HEK293 (cell line): ENCODE results near the gene GRM4.

Source experiments
- CTCF ChIA-PET: fragments of 350-600 bp; formaldehyde crosslinking; extraction: SDS; loops from one replicate; lab custom pipeline; 2021; ENCODE audit warnings: antibody characterized with exemption; lab: Yijun Ruan, JAX
- POLR2A ChIA-PET: fragments of 300-600 bp; formaldehyde crosslinking; extraction: SDS; loops from one replicate; lab custom pipeline; 2020; ENCODE audit warnings: antibody characterized with exemption, inconsistent platforms; lab: Yijun Ruan, JAX
- H3K27ac ChIP-seq: fragments of 200-500 bp; sonication (Bioruptor generic); 2 replicates; pipeline ENCODE4 v1.5.1; 2014; ENCODE audit warnings: low read depth, low read length, control low read depth, inconsistent platforms; ENCODE audit errors: extremely low read depth
- H3K36me3 ChIP-seq, 2 experiments: fragments of 200-500 bp in 1 of 2; sonication (Bioruptor generic) in 1 of 2; 1 replicate in 1 of 2; 2 replicates in 1 of 2; pipeline ENCODE4 v1.5.1; 2014 to 2017; ENCODE audit warnings: inconsistent platforms in 2 of 2, low read length in 2 of 2; ENCODE audit not compliant: control insufficient read depth in 2 of 2, insufficient read depth in 1 of 2
- H3K4me1 ChIP-seq: fragments of 200-500 bp; sonication (Bioruptor generic); 2 replicates; pipeline ENCODE4 v1.5.1; 2014; ENCODE audit warnings: mild to moderate bottlenecking, low read length, inconsistent platforms; ENCODE audit not compliant: control insufficient read depth, insufficient read depth
- H3K4me3 ChIP-seq: 2 replicates; pipeline ENCODE4 v1.5.1; 2011; ENCODE audit warnings: low read depth, mild to moderate bottlenecking, control low read depth, low read length, moderate library complexity
- H3K9me3 ChIP-seq: fragments of 200-500 bp; sonication (Bioruptor generic); 2 replicates; pipeline ENCODE4 v1.5.1; 2014; ENCODE audit warnings: low read depth, low read length, inconsistent platforms; ENCODE audit not compliant: control insufficient read depth, insufficient read depth
- EGR2 ChIP-seq: fragments of 450-650 bp; formaldehyde crosslinking; IDR thresholded peaks from 2 replicates; pipeline ENCODE4 v1.5.1; 2016; ENCODE audit warnings: low read depth, missing biosample characterization, missing genetic modification characterization
- MEIS1 ChIP-seq: sonication (generic); formaldehyde crosslinking; IDR thresholded peaks from 2 replicates; pipeline ENCODE4 v1.8.1; 2022; ENCODE audit warnings: missing genetic modification reagents, mild to moderate bottlenecking, borderline replicate concordance
- ZBTB1 ChIP-seq: fragments of 450-650 bp; formaldehyde crosslinking; IDR thresholded peaks from 2 replicates; pipeline ENCODE4 v1.5.1; 2016; ENCODE audit warnings: missing biosample characterization, missing genetic modification characterization
- ZBTB48 ChIP-seq: fragments of 450-650 bp; formaldehyde crosslinking; IDR thresholded peaks from 2 replicates; pipeline ENCODE4 v1.5.1; 2016; ENCODE audit warnings: missing biosample characterization, missing genetic modification characterization
- ZBTB8A ChIP-seq: fragments of 450-650 bp; formaldehyde crosslinking; IDR thresholded peaks from 2 replicates; pipeline ENCODE4 v1.5.1; 2016; ENCODE audit warnings: missing biosample characterization, missing genetic modification characterization
- ZIC2 ChIP-seq: fragments of 450-650 bp; formaldehyde crosslinking; IDR thresholded peaks from 2 replicates; pipeline ENCODE4 v1.5.1; 2016; ENCODE audit warnings: missing biosample characterization, missing genetic modification characterization
- ZNF132 ChIP-seq: fragments of 450-650 bp; formaldehyde crosslinking; IDR thresholded peaks from 2 replicates; pipeline ENCODE4 v1.5.1; 2017; ENCODE audit warnings: missing biosample characterization, missing genetic modification characterization, borderline replicate concordance
- ZNF133 ChIP-seq: fragments of 450-650 bp; formaldehyde crosslinking; IDR thresholded peaks from 2 replicates; pipeline ENCODE4 v1.5.1; 2016; ENCODE audit warnings: missing biosample characterization, missing genetic modification characterization
- ZNF274 ChIP-seq, 2 experiments: fragments of 200-500 bp in 1 of 2; fragments of 450-650 bp in 1 of 2; sonication (Bioruptor generic) in 1 of 2; formaldehyde crosslinking in 1 of 2; IDR thresholded peaks; 2 replicates each; pipeline versions ENCODE4 v1.5.1 to v1.6.1; 2014 to 2016; ENCODE audit warnings: borderline replicate concordance in 1 of 2, inconsistent platforms in 1 of 2, low read length in 1 of 2, missing biosample characterization in 1 of 2, missing genetic modification characterization in 1 of 2
- ZNF433 ChIP-seq: fragments of 450-650 bp; formaldehyde crosslinking; IDR thresholded peaks from 2 replicates; pipeline ENCODE4 v1.5.1; 2016; ENCODE audit warnings: missing biosample characterization, missing genetic modification characterization, low read depth
- ZNF501 ChIP-seq: fragments of 450-650 bp; formaldehyde crosslinking; IDR thresholded peaks from 2 replicates; pipeline ENCODE4 v1.5.1; 2016; ENCODE audit warnings: missing biosample characterization, missing genetic modification characterization
- ZNF560 ChIP-seq: fragments of 450-650 bp; formaldehyde crosslinking; IDR thresholded peaks from 2 replicates; pipeline ENCODE4 v1.5.1; 2017; ENCODE audit warnings: missing biosample characterization, missing genetic modification characterization, borderline replicate concordance
- ZNF600 ChIP-seq: fragments of 450-650 bp; formaldehyde crosslinking; IDR thresholded peaks from 2 replicates; pipeline ENCODE4 v1.5.1; 2016; ENCODE audit warnings: missing biosample characterization, missing genetic modification characterization
- ZNF623 ChIP-seq: fragments of 450-650 bp; formaldehyde crosslinking; IDR thresholded peaks from 2 replicates; pipeline ENCODE4 v1.5.1; 2016; ENCODE audit warnings: missing biosample characterization, missing genetic modification characterization
- ZNF624 ChIP-seq: fragments of 450-650 bp; formaldehyde crosslinking; IDR thresholded peaks from 2 replicates; pipeline ENCODE4 v1.5.1; 2017; ENCODE audit warnings: missing biosample characterization, missing genetic modification characterization
- ZNF664 ChIP-seq: fragments of 450-650 bp; formaldehyde crosslinking; IDR thresholded peaks from 2 replicates; pipeline ENCODE4 v1.5.1; 2016; ENCODE audit warnings: missing biosample characterization, missing genetic modification characterization
- ZNF670 ChIP-seq: fragments of 450-650 bp; formaldehyde crosslinking; IDR thresholded peaks from 2 replicates; pipeline ENCODE4 v1.5.1; 2016; ENCODE audit warnings: missing biosample characterization, missing genetic modification characterization, low read depth
- TF ChIP-seq, protein P1 (sequence below): fragments of 450-650 bp; formaldehyde crosslinking; IDR thresholded peaks from 2 replicates; pipeline ENCODE4 v1.5.1; 2016; ENCODE audit warnings: missing biosample characterization, missing genetic modification characterization
- TF ChIP-seq, protein P2 (sequence below): fragments of 450-650 bp; formaldehyde crosslinking; IDR thresholded peaks from 2 replicates; pipeline ENCODE4 v1.5.1; 2016; ENCODE audit warnings: missing biosample characterization, missing genetic modification characterization
- TF ChIP-seq, protein P3 (sequence below): fragments of 450-650 bp; formaldehyde crosslinking; IDR thresholded peaks from 2 replicates; pipeline ENCODE4 v1.5.1; 2016; ENCODE audit warnings: missing biosample characterization, missing genetic modification characterization, low read depth

The GRM4 gene

DNA sequence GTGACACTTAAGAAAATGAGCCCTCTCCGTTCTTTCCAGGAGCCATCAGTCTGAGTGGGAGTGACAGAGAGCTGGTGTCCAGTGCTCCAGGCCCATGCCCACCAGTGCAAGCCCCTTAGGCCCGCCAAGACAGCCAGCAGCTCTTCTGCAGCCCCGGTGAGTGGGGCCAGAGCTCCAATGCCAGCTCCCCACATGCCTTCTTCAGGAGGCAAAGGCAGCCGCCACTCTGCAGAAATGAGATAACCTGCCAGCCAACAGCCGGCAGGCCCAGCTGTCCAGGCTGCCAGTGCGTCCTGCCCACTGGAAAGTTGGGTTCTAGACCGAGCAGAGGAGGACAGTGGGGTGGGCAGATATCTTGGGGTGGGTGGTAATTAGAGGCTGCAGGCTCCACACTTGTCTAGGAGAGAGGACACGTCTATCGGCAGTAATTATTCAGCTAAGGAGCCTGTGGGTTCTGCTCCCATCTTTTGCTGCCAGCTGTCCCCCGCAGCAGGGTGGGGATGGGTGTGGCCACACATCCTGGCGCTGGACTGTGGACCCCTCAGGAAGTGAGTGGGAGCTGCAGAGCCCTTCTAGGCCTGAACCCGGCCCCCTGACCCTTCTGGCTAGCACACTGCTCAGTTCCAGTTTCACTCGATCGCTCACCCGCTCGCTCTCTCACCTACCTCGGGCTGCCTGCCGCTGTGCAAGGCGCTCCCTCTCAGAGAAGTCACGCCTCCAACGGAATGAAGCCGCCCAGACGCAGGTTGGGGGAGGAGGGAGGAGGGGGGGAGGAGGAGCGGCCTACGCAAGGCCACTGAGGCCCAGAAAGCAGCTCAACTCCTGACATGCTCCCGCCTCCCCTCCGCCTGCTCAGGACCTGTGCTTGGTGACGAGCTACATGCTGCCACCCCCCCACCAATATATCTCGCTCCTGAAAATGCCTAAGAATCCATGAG lies 3.6 kb downstream of the GRM4 start:
- H3K36me3 ChIP-seq: no peaks in the 10 kb centered on the region
- peaks cover 11% of the 10 kb centered on the region for H3K4me1 ChIP-seq
- H3K4me3 ChIP-seq: no peak overlapping the region
- TF ChIP-seq, protein P1, sequence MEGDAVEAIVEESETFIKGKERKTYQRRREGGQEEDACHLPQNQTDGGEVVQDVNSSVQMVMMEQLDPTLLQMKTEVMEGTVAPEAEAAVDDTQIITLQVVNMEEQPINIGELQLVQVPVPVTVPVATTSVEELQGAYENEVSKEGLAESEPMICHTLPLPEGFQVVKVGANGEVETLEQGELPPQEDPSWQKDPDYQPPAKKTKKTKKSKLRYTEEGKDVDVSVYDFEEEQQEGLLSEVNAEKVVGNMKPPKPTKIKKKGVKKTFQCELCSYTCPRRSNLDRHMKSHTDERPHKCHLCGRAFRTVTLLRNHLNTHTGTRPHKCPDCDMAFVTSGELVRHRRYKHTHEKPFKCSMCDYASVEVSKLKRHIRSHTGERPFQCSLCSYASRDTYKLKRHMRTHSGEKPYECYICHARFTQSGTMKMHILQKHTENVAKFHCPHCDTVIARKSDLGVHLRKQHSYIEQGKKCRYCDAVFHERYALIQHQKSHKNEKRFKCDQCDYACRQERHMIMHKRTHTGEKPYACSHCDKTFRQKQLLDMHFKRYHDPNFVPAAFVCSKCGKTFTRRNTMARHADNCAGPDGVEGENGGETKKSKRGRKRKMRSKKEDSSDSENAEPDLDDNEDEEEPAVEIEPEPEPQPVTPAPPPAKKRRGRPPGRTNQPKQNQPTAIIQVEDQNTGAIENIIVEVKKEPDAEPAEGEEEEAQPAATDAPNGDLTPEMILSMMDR (tag by site-specific recombination): no peak
- TF ChIP-seq, protein P2, sequence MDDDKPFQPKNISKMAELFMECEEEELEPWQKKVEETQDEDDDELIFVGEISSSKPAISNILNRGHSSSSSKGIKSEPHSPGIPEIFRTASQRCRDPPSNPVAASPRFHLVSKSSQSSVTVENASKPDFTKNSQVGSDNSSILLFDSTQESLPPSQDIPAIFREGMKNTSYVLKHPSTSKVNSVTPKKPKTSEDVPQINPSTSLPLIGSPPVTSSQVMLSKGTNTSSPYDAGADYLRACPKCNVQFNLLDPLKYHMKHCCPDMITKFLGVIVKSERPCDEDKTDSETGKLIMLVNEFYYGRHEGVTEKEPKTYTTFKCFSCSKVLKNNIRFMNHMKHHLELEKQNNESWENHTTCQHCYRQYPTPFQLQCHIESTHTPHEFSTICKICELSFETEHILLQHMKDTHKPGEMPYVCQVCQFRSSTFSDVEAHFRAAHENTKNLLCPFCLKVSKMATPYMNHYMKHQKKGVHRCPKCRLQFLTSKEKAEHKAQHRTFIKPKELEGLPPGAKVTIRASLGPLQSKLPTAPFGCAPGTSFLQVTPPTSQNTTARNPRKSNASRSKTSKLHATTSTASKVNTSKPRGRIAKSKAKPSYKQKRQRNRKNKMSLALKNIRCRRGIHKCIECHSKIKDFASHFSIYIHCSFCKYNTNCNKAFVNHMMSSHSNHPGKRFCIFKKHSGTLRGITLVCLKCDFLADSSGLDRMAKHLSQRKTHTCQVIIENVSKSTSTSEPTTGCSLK: no peak
- TF ChIP-seq ZNF501: no peak
- no peak for TF ChIP-seq ZNF664 (tag by site-specific recombination)
- TF ChIP-seq EGR2 (tag by site-specific recombination): peak; percentile 64; the same call in 1 of the 2 replicates
- TF ChIP-seq, all 188 proteins: peak for 1
- POLR2A ChIA-PET: no interaction called here
- Histone ChIP-seq H3K27ac (no peak overlapping the region), H3K9me3 (no peaks in the 10 kb centered on the region)
- CTCF ChIA-PET: interaction anchor here (0.5 to 2.9 kb wide), 7 partner anchors 11 to 709 kb away, joined by 3 to 15 read pairs (median 4); partner anchors contain the start of gene IP6K3

DNA sequence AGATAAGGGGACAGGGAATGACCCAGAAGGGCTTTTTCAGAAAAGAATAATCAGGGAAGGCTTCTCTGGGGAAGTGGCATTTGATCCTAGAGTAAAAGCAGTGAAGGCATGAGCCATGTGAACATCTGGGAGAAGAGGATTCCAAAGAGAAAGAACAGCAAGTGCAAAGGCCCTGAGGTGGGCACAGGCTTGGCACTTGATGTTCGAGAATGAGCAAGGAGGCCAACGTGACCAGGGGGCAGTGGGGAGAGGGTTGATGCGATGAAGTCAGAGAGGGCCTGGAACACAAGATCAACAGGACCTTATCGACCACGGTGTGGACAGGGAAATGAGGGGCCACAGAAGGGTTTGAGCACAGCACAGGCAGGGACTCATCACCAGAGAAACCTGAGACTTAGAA lies 5.8 kb downstream of the GRM4 start:
- TF ChIP-seq ZNF274 (IDR thresholded peaks at IDR 0.05; ENCODE audit: low read length): no peak
- no peak for TF ChIP-seq ZNF274 (tag by site-specific recombination; IDR thresholded peaks at IDR 0.05; ENCODE audit: borderline replicate concordance)
- peak; percentile 94 for TF ChIP-seq ZNF623 (tag by site-specific recombination)
- ChIA-PET POLR2A (no interaction called here), CTCF (interaction anchor here (1.2 kb wide), 1 partner anchor 23 kb away, joined by 3 read pairs; no protein-coding TSS in a partner anchor)
- H3K27ac ChIP-seq: no peak overlapping the region
- peaks cover 11% of the 10 kb centered on the region for H3K4me1 ChIP-seq
- H3K9me3 ChIP-seq: no peaks in the 10 kb centered on the region
- H3K4me3 ChIP-seq: no peak overlapping the region
- H3K36me3 ChIP-seq: no peaks in the 10 kb centered on the region

DNA sequence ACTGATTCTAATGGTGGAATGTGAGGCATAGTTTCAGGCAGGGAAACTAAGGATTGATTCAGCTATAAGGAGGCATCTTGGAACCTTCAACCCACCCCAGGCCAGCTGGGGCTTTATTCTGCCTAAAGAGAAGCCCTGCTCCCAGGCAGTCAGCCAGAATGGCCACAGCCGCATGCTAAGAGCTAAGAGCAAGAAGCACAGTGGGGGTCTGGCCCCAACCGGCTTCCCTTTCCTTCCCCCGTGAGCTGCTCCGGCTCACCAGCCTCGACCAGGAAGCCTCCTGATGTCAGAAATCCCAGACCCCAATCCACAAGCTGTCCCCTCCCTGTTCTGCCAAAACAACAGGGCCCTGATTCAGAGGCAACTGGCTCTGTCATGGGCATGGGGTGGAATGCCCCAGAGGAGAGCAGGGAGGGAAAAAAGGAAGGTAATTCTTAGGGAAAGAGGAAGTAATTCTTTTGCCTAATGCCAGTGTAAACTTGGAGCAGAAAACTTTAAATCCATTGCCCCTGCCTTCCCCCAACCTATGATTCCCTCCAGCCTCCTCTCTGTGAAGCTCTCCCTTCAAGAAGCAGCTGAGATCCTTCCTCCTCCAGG lies 6.9 kb downstream of the GRM4 start:
- Histone ChIP-seq H3K9me3 (no peaks in the 10 kb centered on the region), H3K27ac (no peak overlapping the region), H3K4me1 (peaks cover 4% of the 10 kb centered on the region), H3K36me3 (no peaks in the 10 kb centered on the region), H3K4me3 (no peak overlapping the region)
- ChIA-PET POLR2A (no interaction called here), CTCF (interaction anchor here (0.6 kb wide), 1 partner anchor 16 kb away, joined by 3 read pairs; no protein-coding TSS in a partner anchor)
- TF ChIP-seq ZNF600 (tag by site-specific recombination): no peak
- peak; percentile 73 for TF ChIP-seq ZIC2 (tag by site-specific recombination)

DNA sequence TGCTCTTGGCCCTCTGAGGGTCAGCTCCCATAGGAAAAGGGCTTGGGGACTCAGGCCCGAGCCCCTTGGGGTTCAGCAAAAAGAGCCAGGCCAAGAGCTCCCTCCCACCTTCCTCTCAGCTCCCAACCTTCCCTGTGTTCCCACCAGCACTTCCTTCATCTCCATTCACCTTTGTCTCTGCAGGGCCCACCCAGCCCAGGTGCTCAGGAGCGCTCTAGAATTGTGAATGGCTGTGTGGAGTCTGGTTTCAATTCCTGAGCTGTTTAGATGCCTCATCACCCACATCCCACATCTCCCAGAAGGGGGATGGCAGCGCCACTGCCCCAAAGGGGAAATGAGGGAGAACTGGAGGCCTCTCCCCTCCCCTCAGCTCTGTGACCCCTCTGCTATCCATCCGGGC lies 7.7 kb downstream of the GRM4 start:
- H3K27ac ChIP-seq: no peak overlapping the region
- no peaks in the 10 kb centered on the region for H3K36me3 ChIP-seq
- H3K4me3 ChIP-seq: no peak overlapping the region
- ChIA-PET POLR2A (no interaction called here), CTCF (no interaction called here)
- H3K4me1 ChIP-seq: no peaks in the 10 kb centered on the region
- no peaks in the 10 kb centered on the region for H3K9me3 ChIP-seq
- TF ChIP-seq, protein P3, sequence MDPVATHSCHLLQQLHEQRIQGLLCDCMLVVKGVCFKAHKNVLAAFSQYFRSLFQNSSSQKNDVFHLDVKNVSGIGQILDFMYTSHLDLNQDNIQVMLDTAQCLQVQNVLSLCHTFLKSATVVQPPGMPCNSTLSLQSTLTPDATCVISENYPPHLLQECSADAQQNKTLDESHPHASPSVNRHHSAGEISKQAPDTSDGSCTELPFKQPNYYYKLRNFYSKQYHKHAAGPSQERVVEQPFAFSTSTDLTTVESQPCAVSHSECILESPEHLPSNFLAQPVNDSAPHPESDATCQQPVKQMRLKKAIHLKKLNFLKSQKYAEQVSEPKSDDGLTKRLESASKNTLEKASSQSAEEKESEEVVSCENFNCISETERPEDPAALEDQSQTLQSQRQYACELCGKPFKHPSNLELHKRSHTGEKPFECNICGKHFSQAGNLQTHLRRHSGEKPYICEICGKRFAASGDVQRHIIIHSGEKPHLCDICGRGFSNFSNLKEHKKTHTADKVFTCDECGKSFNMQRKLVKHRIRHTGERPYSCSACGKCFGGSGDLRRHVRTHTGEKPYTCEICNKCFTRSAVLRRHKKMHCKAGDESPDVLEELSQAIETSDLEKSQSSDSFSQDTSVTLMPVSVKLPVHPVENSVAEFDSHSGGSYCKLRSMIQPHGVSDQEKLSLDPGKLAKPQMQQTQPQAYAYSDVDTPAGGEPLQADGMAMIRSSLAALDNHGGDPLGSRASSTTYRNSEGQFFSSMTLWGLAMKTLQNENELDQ (tag by site-specific recombination): no peak
- TF ChIP-seq ZNF560 (tag by site-specific recombination) (no peak), ZNF132 (tag by site-specific recombination) (no peak), ZBTB1 (tag by site-specific recombination) (no peak), ZBTB8A (tag by site-specific recombination) (no peak), ZNF433 (tag by site-specific recombination) (no peak), ZNF670 (tag by site-specific recombination) (no peak), ZNF133 (tag by site-specific recombination) (no peak), ZNF624 (tag by site-specific recombination) (no peak), ZBTB48 (tag by site-specific recombination) (no peak), MEIS1 (CRISPR knock-in tag) (no peak)
